Peyer's patch (tissue), 4 donors: Measurements from ENCODE around the gene RGS17.

Experiments
- POLR2A ChIP-seq, 2 donors: fragments of 450-650 bp; IDR thresholded peaks; one replicate each; pipeline ENCODE4 v1.5.1; 2017; ENCODE audit warnings: antibody characterized with exemption in 2 of 2, mild to moderate bottlenecking in 2 of 2, moderate library complexity in 2 of 2
- TF ChIP-seq, protein P1 (sequence below), 6 experiments: fragments of 450-650 bp in 4 of 6; fragments of 200-600 bp in 2 of 6; sonication (generic) in 1 of 6; IDR thresholded peaks; one replicate each; pipeline ENCODE4 v1.5.1; 2017 to 2019; ENCODE audit warnings: antibody characterized with exemption in 6 of 6, mild to moderate bottlenecking in 3 of 6, moderate library complexity in 1 of 6

DNA sequence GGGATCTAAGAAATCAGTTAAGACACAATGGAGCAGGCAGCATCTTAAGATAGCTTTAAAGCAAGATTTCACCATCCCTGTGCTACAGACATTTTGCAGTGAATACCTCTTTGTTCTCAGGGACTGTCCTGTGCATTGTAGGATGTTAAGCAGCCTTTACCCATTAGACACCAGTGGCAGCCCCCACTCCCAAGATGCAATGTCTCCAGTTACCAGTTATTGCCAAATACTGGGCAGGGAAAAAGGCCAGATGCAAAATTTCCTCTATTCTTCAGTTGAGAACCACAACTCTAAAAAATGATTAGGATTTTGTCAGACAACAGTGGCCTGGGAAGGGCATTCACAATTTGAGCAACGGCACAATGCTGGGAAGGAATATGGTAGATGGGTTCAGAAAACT lies 154.3 kb downstream of the RGS17 start:
- no peak for TF ChIP-seq POLR2A (IDR thresholded peaks at IDR 0.05)
- TF ChIP-seq, protein P1, sequence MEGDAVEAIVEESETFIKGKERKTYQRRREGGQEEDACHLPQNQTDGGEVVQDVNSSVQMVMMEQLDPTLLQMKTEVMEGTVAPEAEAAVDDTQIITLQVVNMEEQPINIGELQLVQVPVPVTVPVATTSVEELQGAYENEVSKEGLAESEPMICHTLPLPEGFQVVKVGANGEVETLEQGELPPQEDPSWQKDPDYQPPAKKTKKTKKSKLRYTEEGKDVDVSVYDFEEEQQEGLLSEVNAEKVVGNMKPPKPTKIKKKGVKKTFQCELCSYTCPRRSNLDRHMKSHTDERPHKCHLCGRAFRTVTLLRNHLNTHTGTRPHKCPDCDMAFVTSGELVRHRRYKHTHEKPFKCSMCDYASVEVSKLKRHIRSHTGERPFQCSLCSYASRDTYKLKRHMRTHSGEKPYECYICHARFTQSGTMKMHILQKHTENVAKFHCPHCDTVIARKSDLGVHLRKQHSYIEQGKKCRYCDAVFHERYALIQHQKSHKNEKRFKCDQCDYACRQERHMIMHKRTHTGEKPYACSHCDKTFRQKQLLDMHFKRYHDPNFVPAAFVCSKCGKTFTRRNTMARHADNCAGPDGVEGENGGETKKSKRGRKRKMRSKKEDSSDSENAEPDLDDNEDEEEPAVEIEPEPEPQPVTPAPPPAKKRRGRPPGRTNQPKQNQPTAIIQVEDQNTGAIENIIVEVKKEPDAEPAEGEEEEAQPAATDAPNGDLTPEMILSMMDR (IDR thresholded peaks at IDR 0.05), result no peak
